ENCODE results near the gene AGAP1.

AGAP1 gene

DNA sequence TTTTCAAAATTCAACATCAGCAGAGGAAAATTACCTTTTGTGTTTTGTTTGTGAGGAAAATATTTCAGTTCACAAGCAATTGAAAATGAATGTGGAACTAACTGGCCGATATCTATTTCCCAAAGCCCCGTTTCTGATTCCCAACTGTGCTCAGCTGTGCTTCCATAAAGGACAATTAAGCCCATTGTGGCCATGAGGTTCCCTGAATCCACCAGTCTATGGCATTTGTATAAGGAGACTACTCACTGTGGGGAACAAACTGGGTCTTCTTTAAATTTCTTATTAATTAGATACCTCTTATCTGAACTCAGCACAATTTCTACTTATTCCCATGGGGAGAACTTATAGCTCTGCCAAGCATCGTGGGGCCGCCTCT is 31.4 kb upstream of the AGAP1 start:
- Histone ChIP-seq H3K27ac (ENCODE audit: poor library complexity, severe bottlenecking) (no peak overlapping the region), H3K9me3 (ENCODE audit: severe bottlenecking) (no peaks in the 10 kb centered on the region), H3K4me3 (ENCODE audit: severe bottlenecking) (no peak overlapping the region), H3K36me3 (ENCODE audit: low read depth) (no peaks in the 10 kb centered on the region), H3K27me3 (ENCODE audit: insufficient read depth, poor library complexity, severe bottlenecking) (no peaks in the 10 kb centered on the region), H3K4me1 (ENCODE audit: insufficient read depth, poor library complexity, severe bottlenecking) (peaks cover 10% of the 10 kb centered on the region)
- ATAC-seq (ENCODE audit: low read depth) (no peak), DNase-seq (ENCODE audit: low spot score) (no peak)
- TF ChIP-seq, protein P1, sequence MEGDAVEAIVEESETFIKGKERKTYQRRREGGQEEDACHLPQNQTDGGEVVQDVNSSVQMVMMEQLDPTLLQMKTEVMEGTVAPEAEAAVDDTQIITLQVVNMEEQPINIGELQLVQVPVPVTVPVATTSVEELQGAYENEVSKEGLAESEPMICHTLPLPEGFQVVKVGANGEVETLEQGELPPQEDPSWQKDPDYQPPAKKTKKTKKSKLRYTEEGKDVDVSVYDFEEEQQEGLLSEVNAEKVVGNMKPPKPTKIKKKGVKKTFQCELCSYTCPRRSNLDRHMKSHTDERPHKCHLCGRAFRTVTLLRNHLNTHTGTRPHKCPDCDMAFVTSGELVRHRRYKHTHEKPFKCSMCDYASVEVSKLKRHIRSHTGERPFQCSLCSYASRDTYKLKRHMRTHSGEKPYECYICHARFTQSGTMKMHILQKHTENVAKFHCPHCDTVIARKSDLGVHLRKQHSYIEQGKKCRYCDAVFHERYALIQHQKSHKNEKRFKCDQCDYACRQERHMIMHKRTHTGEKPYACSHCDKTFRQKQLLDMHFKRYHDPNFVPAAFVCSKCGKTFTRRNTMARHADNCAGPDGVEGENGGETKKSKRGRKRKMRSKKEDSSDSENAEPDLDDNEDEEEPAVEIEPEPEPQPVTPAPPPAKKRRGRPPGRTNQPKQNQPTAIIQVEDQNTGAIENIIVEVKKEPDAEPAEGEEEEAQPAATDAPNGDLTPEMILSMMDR (IDR thresholded peaks at IDR 0.05; ENCODE audit: poor library complexity, severe bottlenecking) = no peak

DNA sequence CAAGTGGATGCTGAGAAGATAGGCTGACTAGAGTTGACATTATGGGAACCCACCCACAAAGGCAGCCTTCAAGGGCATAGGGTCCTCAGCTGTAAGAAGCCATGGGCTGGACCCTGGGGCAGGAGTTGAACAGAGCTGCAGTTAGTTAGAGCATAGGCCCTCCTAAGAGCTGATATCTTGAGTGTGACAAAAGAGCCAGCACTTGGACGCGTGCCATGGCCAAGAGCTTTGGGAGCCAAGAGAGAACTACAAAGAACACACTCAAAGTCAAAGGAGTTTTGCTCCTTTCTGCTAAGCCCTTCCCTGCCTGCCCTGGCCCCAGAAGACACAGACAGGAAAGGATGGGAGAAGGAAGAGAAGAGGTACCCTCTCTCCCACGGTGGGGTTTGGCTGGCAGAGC is 29.9 kb upstream of the AGAP1 start:
- Histone ChIP-seq H3K27ac (ENCODE audit: poor library complexity, severe bottlenecking) (no peak overlapping the region), H3K4me1 (ENCODE audit: insufficient read depth, poor library complexity, severe bottlenecking) (peaks cover 25% of the 10 kb centered on the region), H3K9me3 (ENCODE audit: severe bottlenecking) (no peaks in the 10 kb centered on the region), H3K4me3 (ENCODE audit: severe bottlenecking) (no peak overlapping the region), H3K36me3 (ENCODE audit: low read depth) (no peaks in the 10 kb centered on the region), H3K27me3 (ENCODE audit: insufficient read depth, poor library complexity, severe bottlenecking) (no peaks in the 10 kb centered on the region)
- TF ChIP-seq, protein P1 (IDR thresholded peaks at IDR 0.05; ENCODE audit: poor library complexity, severe bottlenecking) = no peak
- no peak for DNase-seq (ENCODE audit: low spot score)
- no peak for ATAC-seq (ENCODE audit: low read depth)

DNA sequence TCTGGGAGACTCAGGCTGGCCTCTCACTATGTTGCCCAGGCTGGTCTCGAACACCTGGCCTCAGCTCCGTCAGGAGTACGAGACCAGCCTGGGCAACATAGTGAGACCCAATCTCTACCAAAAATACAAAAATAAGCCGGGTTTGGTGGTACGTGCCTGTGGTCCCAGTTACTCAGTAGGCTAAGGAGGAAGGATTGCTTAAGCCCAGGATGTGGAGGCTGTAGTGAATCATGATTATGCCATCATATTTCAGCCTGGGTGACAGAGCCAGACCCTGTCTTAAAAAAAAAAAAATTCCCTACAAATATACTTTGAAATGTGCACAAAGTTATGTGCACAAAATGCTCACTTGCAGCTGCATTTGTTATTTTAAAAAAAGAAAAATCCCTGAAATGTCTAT is 26.3 kb upstream of the AGAP1 start:
- H3K27ac ChIP-seq (ENCODE audit: poor library complexity, severe bottlenecking) = peak overlapping the region; percentile 65
- TF ChIP-seq, protein P1 (IDR thresholded peaks at IDR 0.05; ENCODE audit: poor library complexity, severe bottlenecking) = no peak

DNA sequence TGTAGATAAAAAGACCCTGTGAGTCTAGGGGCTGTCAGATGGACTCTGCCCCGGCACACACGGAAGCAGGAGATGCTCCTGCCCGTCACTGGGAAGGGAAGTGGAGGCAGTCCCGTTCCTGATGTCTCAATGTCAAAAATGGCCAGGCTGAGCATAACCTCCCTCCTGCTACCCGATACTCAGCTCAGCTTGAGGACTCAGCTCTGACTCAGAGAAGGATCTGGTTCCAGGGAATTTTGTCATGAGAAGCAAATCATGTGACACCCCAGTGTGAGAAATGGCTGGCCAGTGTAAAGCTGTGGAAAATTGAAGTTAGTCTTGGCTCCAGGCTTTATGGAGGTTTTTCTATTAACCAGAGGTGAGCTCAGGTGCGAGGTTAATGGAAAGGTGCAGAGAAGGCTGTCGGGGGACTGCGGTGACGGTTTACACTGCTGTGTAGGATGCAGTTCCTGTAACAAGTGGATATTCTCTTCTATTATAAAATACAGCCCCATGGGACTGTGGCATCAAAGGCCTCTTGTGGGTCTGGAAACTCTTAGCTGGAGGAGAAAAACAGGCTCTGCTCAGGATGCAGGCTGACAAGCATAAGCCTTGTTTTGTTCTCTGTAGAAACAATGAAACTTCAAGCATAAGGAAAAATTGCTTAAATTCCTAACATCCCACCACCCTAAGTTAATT is 24.7 kb upstream of the AGAP1 start:
- Histone ChIP-seq H3K9me3 (ENCODE audit: severe bottlenecking) (no peaks in the 10 kb centered on the region), H3K27ac (ENCODE audit: poor library complexity, severe bottlenecking) (peak overlapping the region; percentile 65), H3K36me3 (ENCODE audit: low read depth) (no peaks in the 10 kb centered on the region), H3K4me3 (ENCODE audit: severe bottlenecking) (no peak overlapping the region), H3K27me3 (ENCODE audit: insufficient read depth, poor library complexity, severe bottlenecking) (no peaks in the 10 kb centered on the region), H3K4me1 (ENCODE audit: insufficient read depth, poor library complexity, severe bottlenecking) (peaks cover 24% of the 10 kb centered on the region)
- ATAC-seq (ENCODE audit: low read depth) = peak; percentile 92
- TF ChIP-seq, protein P1 (IDR thresholded peaks at IDR 0.05; ENCODE audit: poor library complexity, severe bottlenecking) = no peak
- DNase-seq (ENCODE audit: low spot score) = no peak

More for the DNA sequence above, 26.3 kb upstream of the AGAP1 start:
- no peaks in the 10 kb centered on the region for H3K9me3 ChIP-seq (ENCODE audit: severe bottlenecking)
- no peaks in the 10 kb centered on the region for H3K27me3 ChIP-seq (ENCODE audit: insufficient read depth, poor library complexity, severe bottlenecking)
- no peak for DNase-seq (ENCODE audit: low spot score)
- H3K36me3 ChIP-seq (ENCODE audit: low read depth) = no peaks in the 10 kb centered on the region
- peak; percentile 84 for ATAC-seq (ENCODE audit: low read depth)
- no peak overlapping the region for H3K4me3 ChIP-seq (ENCODE audit: severe bottlenecking)
- H3K4me1 ChIP-seq (ENCODE audit: insufficient read depth, poor library complexity, severe bottlenecking) = peaks cover 24% of the 10 kb centered on the region

DNA sequence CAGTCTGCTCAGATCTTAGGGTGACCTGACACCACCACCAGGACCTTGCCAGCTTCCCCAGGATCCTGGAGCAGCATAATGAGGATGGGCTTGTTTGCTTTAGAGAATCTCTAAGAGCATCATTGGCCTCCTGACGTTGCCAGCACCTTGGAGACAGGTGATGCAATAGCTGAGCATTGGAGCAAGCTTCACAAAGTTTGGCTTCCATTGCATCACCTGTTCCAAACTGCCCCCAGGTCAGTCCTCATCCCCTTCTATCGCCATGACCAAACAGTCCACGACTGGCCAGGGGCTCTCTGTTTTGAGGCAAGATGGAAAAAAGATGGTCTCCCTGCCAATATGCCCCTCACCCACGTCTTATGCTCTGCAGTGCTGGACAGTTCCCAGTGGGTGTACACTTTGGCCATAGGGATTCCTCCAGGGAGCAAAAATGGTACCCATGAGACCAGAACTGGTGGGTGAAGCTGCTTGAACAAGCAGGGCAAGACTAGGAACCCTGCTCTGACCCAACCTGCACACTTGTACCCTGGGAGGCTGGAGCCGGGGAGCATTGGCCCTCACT is 22.6 kb upstream of the AGAP1 start:
- TF ChIP-seq, protein P1 (IDR thresholded peaks at IDR 0.05; ENCODE audit: poor library complexity, severe bottlenecking) = no peak
- no peak for ATAC-seq (ENCODE audit: low read depth)
- H3K27ac ChIP-seq (ENCODE audit: poor library complexity, severe bottlenecking) = no peak overlapping the region
- no peaks in the 10 kb centered on the region for H3K27me3 ChIP-seq (ENCODE audit: insufficient read depth, poor library complexity, severe bottlenecking)
- H3K36me3 ChIP-seq (ENCODE audit: low read depth) = no peaks in the 10 kb centered on the region
- no peaks in the 10 kb centered on the region for H3K9me3 ChIP-seq (ENCODE audit: severe bottlenecking)
- H3K4me1 ChIP-seq (ENCODE audit: insufficient read depth, poor library complexity, severe bottlenecking) = peaks cover 24% of the 10 kb centered on the region
- H3K4me3 ChIP-seq (ENCODE audit: severe bottlenecking) = no peak overlapping the region
- DNase-seq (ENCODE audit: low spot score) = no peak

Measured in RWPE2 (cell line).